ENCODE data around the gene C19orf38. TPM values are rescaled to one million over a fixed set of nuclear protein-coding genes. Genes with fewer than 3 reads are reported as not detected.

Gene C19orf38
- total and polyA plus RNA-seq, 2 experiments from 2014 or later, result 0.45 TPM; not detected in 1

DNA sequence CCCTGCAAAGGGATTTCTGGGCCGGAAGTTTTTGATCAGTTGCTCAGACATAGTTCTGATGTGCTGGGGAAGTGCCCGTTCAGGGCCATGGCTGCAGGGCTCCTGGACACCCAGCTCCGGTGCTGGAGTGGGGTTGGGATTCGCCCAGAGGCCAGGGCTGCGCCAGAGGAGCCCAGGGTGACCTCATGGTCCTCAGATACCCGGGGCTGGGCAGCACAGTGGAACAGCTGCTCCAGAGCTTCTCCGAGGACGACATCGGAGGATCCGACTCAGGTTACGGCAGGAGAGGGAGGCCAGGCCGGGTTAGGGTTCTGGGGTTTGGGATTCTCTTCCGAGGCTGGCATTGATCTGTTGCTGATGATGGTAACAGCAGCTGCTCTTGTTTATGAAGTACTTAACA is 44.0 kb downstream of the C19orf38 start:
- Histone ChIP-seq H3K9me2 (ENCODE audit: insufficient read depth) (no peaks in the 10 kb centered on the region), H3K27ac (ENCODE audit: low read depth) (peak overlapping the region; percentile 90)
- H3K4me3 Mint-ChIP-seq, result no peak overlapping the region; the same call in 2 of the 3 replicates

More for the DNA sequence above, 44.0 kb downstream of the C19orf38 start:
- Histone ChIP-seq H3K4me1 (ENCODE audit: insufficient read depth) (peaks cover 71% of the 10 kb centered on the region), H3K4me2 (peak overlapping the region; percentile 66; the same call in 1 of the 2 replicates), H3K4me3 (no peak overlapping the region), H4K20me1 (replicated peaks; ENCODE audit: insufficient read depth) (peaks cover 8% of the 10 kb centered on the region), H3F3A (replicated peaks; ENCODE audit: low read depth) (peaks cover 28% of the 10 kb centered on the region), H3K79me2 (replicated peaks; ENCODE audit: insufficient read depth) (peaks cover 89% of the 10 kb centered on the region), H3K27me3 (ENCODE audit: insufficient read depth) (no peaks in the 10 kb centered on the region), H3K36me3 (ENCODE audit: insufficient read depth) (no peaks in the 10 kb centered on the region), H2AFZ (no peak overlapping the region)
- Mint-ChIP-seq H3K9me3 (no peaks in the 10 kb centered on the region), H3K27me3 (ENCODE audit: insufficient read depth, low read depth, poor library complexity) (peaks cover 14% of the 10 kb centered on the region), H3K36me3 (ENCODE audit: low read depth) (no peaks in the 10 kb centered on the region), H3K27ac (peak overlapping the region; percentile 77; the same call in 1 of the 2 replicates), H3K4me1 (peaks cover 69% of the 10 kb centered on the region)
- ATAC-seq (no peak), DNase-seq (ENCODE audit: low spot score) (no peak)
- TF ChIP-seq CREB1 (CRISPR knock-in tag; IDR thresholded peaks at IDR 0.05; ENCODE audit: low read depth) (no peak), EZH2phosphoT487 (IDR thresholded peaks at IDR 0.05; ENCODE audit: unreplicated experiment) (no peak), JUNB (IDR thresholded peaks at IDR 0.05; ENCODE audit: unreplicated experiment) (no peak), NANOG (IDR thresholded peaks at IDR 0.05; ENCODE audit: borderline replicate concordance) (no peak), POLR2AphosphoS5 (IDR thresholded peaks at IDR 0.05; ENCODE audit: low read depth) (no peak)
- TF ChIP-seq, protein P1, sequence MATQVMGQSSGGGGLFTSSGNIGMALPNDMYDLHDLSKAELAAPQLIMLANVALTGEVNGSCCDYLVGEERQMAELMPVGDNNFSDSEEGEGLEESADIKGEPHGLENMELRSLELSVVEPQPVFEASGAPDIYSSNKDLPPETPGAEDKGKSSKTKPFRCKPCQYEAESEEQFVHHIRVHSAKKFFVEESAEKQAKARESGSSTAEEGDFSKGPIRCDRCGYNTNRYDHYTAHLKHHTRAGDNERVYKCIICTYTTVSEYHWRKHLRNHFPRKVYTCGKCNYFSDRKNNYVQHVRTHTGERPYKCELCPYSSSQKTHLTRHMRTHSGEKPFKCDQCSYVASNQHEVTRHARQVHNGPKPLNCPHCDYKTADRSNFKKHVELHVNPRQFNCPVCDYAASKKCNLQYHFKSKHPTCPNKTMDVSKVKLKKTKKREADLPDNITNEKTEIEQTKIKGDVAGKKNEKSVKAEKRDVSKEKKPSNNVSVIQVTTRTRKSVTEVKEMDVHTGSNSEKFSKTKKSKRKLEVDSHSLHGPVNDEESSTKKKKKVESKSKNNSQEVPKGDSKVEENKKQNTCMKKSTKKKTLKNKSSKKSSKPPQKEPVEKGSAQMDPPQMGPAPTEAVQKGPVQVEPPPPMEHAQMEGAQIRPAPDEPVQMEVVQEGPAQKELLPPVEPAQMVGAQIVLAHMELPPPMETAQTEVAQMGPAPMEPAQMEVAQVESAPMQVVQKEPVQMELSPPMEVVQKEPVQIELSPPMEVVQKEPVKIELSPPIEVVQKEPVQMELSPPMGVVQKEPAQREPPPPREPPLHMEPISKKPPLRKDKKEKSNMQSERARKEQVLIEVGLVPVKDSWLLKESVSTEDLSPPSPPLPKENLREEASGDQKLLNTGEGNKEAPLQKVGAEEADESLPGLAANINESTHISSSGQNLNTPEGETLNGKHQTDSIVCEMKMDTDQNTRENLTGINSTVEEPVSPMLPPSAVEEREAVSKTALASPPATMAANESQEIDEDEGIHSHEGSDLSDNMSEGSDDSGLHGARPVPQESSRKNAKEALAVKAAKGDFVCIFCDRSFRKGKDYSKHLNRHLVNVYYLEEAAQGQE (IDR thresholded peaks at IDR 0.05; ENCODE audit: unreplicated experiment), result no peak
- TF ChIP-seq, protein P2, sequence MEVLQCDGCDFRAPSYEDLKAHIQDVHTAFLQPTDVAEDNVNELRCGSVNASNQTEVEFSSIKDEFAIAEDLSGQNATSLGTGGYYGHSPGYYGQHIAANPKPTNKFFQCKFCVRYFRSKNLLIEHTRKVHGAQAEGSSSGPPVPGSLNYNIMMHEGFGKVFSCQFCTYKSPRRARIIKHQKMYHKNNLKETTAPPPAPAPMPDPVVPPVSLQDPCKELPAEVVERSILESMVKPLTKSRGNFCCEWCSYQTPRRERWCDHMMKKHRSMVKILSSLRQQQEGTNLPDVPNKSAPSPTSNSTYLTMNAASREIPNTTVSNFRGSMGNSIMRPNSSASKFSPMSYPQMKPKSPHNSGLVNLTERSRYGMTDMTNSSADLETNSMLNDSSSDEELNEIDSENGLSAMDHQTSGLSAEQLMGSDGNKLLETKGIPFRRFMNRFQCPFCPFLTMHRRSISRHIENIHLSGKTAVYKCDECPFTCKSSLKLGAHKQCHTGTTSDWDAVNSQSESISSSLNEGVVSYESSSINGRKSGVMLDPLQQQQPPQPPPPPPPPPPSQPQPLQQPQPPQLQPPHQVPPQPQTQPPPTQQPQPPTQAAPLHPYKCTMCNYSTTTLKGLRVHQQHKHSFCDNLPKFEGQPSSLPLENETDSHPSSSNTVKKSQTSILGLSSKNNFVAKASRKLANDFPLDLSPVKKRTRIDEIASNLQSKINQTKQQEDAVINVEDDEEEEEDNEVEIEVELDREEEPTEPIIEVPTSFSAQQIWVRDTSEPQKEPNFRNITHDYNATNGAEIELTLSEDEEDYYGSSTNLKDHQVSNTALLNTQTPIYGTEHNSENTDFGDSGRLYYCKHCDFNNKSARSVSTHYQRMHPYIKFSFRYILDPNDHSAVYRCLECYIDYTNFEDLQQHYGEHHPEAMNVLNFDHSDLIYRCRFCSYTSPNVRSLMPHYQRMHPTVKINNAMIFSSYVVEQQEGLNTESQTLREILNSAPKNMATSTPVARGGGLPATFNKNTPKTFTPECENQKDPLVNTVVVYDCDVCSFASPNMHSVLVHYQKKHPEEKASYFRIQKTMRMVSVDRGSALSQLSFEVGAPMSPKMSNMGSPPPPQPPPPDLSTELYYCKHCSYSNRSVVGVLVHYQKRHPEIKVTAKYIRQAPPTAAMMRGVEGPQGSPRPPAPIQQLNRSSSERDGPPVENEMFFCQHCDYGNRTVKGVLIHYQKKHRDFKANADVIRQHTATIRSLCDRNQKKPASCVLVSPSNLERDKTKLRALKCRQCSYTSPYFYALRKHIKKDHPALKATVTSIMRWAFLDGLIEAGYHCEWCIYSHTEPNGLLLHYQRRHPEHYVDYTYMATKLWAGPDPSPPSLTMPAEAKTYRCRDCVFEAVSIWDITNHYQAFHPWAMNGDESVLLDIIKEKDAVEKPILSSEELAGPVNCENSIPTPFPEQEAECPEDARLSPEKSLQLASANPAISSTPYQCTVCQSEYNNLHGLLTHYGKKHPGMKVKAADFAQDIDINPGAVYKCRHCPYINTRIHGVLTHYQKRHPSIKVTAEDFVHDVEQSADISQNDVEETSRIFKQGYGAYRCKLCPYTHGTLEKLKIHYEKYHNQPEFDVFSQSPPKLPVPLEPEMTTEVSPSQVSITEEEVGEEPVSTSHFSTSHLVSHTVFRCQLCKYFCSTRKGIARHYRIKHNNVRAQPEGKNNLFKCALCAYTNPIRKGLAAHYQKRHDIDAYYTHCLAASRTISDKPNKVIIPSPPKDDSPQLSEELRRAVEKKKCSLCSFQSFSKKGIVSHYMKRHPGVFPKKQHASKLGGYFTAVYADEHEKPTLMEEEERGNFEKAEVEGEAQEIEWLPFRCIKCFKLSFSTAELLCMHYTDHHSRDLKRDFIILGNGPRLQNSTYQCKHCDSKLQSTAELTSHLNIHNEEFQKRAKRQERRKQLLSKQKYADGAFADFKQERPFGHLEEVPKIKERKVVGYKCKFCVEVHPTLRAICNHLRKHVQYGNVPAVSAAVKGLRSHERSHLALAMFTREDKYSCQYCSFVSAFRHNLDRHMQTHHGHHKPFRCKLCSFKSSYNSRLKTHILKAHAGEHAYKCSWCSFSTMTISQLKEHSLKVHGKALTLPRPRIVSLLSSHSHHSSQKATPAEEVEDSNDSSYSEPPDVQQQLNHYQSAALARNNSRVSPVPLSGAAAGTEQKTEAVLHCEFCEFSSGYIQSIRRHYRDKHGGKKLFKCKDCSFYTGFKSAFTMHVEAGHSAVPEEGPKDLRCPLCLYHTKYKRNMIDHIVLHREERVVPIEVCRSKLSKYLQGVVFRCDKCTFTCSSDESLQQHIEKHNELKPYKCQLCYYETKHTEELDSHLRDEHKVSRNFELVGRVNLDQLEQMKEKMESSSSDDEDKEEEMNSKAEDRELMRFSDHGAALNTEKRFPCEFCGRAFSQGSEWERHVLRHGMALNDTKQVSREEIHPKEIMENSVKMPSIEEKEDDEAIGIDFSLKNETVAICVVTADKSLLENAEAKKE (CRISPR knock-in tag; IDR thresholded peaks at IDR 0.05), result no peak
- TF ChIP-seq, protein P3, sequence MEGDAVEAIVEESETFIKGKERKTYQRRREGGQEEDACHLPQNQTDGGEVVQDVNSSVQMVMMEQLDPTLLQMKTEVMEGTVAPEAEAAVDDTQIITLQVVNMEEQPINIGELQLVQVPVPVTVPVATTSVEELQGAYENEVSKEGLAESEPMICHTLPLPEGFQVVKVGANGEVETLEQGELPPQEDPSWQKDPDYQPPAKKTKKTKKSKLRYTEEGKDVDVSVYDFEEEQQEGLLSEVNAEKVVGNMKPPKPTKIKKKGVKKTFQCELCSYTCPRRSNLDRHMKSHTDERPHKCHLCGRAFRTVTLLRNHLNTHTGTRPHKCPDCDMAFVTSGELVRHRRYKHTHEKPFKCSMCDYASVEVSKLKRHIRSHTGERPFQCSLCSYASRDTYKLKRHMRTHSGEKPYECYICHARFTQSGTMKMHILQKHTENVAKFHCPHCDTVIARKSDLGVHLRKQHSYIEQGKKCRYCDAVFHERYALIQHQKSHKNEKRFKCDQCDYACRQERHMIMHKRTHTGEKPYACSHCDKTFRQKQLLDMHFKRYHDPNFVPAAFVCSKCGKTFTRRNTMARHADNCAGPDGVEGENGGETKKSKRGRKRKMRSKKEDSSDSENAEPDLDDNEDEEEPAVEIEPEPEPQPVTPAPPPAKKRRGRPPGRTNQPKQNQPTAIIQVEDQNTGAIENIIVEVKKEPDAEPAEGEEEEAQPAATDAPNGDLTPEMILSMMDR (conservative IDR thresholded peaks at IDR 0.05; ENCODE audit: low read depth in 2 of 2), result no peak
